NCI-H748 treated with DMSO at 0.1 percent for 48 hours (cell line): ENCODE measurements around the gene UTP14A.

Experiments used
- DNase-seq: peaks from one replicate; lab custom pipeline; 2025; lab: John Stamatoyannopoulos, UW

Gene UTP14A

GRCh38 chrX:129945131-129945530 lies 39.2 kb downstream of the UTP14A start:
- DNase-seq: no peak

DNA sequence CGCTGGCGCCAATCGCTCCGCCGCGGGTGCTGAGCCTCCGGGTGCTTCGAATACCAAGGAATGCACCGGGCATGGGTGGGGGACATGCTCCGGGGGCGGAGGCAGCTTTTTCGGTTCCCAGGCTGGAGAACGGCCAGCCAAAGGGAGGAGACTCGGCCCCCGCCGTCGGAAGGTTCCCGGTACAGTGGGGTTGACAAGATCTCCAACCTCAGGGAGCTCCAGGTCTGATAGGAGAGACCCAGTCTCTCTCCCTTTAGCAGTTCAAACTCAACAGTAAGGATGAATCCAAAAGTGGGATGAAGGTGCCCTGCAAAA lies 47.3 kb downstream of the UTP14A start:
- no peak for DNase-seq

DNA sequence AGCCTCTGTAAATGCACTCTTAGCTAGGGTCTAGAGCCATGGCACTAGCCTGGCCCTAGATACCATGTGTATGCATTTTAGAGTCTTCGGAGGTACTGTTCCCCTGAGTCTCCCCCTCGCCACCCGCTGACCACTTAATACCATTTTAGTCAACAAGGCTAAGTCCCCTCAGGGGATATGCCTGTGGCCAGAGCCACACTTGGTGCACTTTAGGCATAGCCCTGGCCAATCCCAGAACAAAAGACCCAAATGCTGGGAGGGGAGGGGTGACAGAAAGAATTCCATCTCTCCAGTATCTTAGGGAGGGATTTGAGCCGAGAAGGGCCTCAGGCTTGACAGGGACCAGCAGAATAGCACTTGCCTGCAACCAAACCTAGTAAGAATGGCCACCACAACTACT lies 47.9 kb downstream of the UTP14A start:
- no peak for DNase-seq

DNA sequence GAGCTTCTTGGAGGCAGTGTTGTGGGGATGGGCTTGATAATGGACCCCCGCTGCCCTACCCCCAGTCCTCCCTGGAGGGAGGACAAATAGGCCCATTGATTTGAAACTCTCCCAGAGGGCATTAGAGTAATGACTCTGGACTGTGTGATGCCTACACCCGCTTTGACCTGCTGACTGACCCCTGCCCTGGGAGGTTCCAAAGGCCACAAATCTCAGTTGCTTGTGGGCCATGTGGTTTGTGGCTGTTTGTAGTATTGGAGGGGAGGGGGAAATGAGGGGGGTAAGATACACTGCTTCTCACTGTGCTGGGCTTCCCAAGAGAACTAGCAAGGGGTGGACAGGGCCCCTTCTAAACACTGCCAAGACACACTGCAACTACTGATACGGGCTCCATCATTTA lies 48.8 kb downstream of the UTP14A start:
- DNase-seq: no peak

DNA sequence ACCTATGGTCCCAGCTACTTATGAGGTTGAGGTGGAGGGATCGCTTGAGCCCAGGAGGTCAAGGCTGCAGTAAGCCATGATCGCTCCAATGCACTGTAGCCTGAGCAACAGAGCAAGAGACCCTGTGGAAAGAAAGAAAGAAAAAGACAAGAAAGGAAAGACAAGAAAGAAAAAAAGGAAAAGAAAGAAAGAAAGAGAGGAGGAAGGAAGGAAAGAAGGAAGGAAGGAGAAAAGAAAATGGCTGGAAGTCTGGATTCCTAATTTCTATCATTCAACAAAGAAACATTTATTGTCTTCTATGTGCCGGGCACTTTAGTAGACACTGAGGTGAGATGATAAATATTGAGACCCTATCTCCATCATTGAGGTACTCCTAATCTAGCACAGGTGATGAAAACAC lies 49.7 kb downstream of the UTP14A start:
- no peak for DNase-seq

- DNase-seq: no peak
Observed at GRCh38 chrX:129956145-129956544, 50.2 kb downstream of the UTP14A start.

GRCh38 chrX:129956765-129957164 lies 50.8 kb downstream of the UTP14A start:
- DNase-seq: no peak

DNA sequence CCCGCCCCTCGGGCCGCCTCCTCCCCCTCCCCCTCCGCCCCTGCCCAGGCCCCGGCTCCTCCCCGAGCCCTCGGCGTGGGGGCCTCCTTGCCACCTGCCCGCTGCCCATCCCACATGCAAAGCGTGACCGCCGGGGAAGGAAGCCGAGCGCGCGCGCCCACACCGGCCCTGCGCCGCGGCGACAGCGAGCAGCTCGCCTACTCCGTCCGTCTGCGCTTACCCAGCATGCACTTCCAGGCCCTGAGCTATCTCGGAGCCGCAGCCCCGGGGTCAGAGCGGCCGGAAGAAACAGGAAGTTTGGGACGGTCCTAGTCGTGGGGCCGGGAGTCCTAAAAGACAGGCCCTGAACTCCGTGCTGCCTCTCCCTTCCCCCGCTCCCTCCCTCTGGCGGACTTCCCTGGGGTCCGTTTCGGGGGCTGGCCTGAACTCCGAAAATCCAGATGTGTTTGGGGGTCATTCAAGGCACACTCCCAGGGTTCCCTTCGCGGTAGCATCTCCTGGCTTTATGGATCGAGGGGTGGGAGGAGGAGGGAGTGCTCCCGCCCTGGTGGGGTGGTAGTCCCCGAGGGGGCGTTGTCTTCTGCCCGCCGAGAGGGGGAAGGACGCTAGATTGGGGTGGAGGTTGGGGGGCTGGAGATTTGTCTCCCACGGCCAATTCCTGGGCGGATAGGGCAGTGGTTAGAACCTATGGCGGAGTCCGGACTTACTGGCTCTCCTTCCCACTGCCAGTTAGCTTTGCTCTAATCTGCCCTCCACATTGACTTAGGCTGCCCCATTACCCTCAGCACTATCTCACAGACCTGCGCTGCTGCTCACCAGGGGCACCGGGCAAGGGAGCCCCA lies 51.5 kb downstream of the UTP14A start:
- peak; percentile 31 for DNase-seq

GRCh38 chrX:129958083-129958465 lies 52.1 kb downstream of the UTP14A start:
- DNase-seq: no peak

DNA sequence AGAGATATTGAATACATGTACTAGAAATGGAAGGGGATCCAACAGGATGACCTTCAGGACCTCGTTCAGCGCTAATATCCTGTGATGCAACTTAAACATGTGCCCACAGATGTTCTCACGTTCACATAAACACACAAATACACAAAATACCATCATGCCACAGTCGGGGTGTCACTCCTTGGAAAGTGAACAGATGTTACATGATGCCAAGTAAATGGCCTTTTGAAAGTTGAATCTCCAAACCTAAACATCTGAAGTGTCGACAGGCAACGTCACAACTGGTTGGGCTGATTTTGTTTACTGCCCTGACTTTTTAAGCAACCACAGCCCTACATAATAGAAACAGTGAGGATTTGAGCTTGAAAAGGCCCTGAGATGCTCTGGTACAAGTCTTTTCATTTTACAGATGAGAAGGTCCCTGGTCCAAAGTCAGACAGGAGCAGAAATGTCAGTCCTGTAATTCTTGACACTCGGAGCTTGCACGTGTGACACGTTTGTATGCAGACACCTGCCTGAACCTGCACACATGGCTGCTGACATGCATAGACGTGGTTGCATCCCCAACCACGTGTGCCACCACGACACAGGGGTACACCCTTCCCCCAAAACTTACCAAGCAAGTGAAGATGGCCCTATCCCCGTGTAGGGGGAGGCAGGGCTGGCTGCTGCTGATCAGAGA lies 53.0 kb downstream of the UTP14A start:
- no peak for DNase-seq

DNA sequence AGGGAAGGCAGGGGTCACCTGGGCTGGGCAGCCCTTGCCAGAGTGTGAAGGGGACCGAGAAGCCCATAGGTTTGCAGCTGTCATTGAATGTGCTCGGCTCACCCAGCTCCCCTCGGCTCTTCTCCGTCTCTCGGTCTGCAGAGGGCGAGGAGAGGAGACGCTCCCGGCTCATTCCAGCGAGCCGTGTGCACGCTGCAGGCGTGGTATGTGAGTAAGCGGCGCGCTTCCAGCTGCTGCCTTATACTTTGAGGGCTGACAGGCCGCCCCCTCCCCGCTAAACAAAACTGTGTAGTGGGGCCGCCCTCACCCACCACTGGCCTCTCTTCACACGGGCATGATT lies 53.5 kb downstream of the UTP14A start:
- no peak for DNase-seq

DNA sequence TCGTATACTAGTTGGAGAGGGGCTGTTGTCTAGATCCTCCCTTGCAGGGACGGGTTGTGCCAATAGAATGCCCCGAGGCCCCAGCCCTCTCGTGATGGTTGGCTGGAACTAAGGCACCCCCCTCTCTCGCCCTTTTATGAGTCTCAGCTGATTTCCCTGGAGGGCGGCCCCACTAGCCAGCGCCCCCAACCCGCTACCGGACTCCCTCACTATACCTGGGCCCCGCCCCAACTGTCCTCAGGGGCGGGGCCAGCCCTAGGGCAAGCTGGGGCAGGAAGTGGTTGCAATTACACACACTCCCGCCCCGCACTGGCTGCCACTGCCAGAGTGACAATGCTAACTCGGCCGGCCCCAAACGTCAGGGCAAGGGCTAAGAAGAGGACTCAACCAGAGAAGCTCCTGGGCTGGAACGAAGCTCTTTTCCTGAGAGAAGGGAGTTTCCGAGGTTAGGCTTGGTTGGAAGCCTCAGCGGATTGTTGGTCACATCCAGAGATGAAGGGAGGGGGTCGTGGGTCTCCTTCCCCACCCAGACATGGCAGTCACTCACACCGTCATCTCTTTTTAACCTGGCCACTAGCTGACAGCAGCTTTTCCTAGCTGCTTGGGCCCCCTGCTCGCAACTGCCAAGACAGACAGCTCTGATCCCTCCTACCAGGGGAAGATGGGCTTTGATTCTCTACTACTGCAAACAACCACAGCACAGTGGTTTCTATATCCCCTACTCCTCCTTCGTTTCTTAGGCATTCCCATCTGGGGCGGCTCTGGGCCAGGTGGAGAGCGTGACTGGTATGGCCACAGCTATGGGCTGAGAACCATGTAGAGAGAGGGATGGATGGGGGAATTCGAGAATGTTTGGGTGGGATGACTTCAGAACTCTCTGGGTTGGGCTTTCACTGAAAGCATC lies 55.5 kb downstream of the UTP14A start:
- DNase-seq: peak; percentile 55

- DNase-seq: no peak
Observed at GRCh38 chrX:129963729-129964128, 57.8 kb downstream of the UTP14A start.

GRCh38 chrX:129965166-129965565 lies 59.2 kb downstream of the UTP14A start:
- DNase-seq: no peak

DNA sequence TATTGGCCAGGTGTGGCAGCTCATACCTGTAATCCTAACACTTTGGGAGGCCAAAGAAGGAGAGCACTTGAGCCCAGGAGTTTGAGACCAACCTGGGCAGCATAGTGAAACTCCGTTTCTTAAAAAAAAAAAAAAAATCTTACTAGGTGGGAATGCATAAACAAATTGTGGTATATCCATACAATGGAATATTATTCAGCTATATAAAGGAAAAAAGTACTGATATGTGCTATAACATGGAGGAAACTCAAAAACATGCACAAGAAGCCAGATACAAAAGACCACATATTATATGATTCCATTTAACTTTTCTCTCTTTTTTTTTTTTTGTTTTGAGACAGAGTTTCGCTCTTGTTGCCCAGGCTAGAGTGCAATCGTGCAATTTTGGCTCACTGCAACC lies 63.0 kb downstream of the UTP14A start:
- no peak for DNase-seq

GRCh38 chrX:129976441-129976840 lies 70.5 kb downstream of the UTP14A start:
- no peak for DNase-seq
